Astrocyte (in vitro differentiated cells and primary cell): ENCODE results near the gene SRSF2. TPM values are rescaled to one million over a fixed set of nuclear protein-coding genes. Genes with fewer than 3 reads are reported as not detected.

Experiments
- DNase-seq: peaks from one replicate; pipeline ENCODE4 v3.0.0-alpha.2; 2010; ENCODE audit warnings: low read depth
- FAIRE-seq: peaks from 2 replicates; lab custom pipeline; 2011; peaks lifted over from hg19 to GRCh38; lab: Jason Lieb, UNC
- H2AFZ ChIP-seq: 2 replicates; pipeline ENCODE4 v1.6.0; 2012; ENCODE audit warnings: low read depth, low read length, inconsistent platforms
- H3K27ac ChIP-seq: 2 replicates; pipeline ENCODE4 v1.5.1; 2011; ENCODE audit warnings: low read depth, low read length, inconsistent platforms
- H3K27me3 ChIP-seq: 2 replicates; pipeline ENCODE4 v1.6.0; 2011; ENCODE audit warnings: low read length, inconsistent platforms; ENCODE audit not compliant: insufficient read depth
- H3K36me3 ChIP-seq: 2 replicates; pipeline ENCODE4 v1.5.1; 2011; ENCODE audit warnings: low read length, inconsistent platforms; ENCODE audit not compliant: insufficient read depth
- H3K4me1 ChIP-seq: 2 replicates; pipeline ENCODE4 v1.5.1; 2011; ENCODE audit warnings: low read length, inconsistent platforms; ENCODE audit not compliant: insufficient read depth
- H3K4me2 ChIP-seq: 2 replicates; pipeline ENCODE4 v1.6.0; 2012; ENCODE audit warnings: low read length, inconsistent platforms
- H3K4me3 ChIP-seq: 2 replicates; pipeline ENCODE4 v1.5.1; 2011; ENCODE audit warnings: low read depth, mild to moderate bottlenecking, low read length, inconsistent platforms; ENCODE audit not compliant: insufficient read depth
- H3K79me2 ChIP-seq: 2 replicates; pipeline ENCODE4 v1.6.0; 2012; ENCODE audit warnings: mild to moderate bottlenecking, low read length, inconsistent platforms; ENCODE audit not compliant: insufficient read depth
- H3K9ac ChIP-seq: 2 replicates; pipeline ENCODE4 v1.6.0; 2012; ENCODE audit warnings: mild to moderate bottlenecking, low read length, inconsistent platforms
- H3K9me3 ChIP-seq: 2 replicates; pipeline ENCODE4 v1.5.1; 2012; ENCODE audit warnings: low read depth, mild to moderate bottlenecking, low read length, inconsistent platforms; ENCODE audit not compliant: insufficient read depth
- H4K20me1 ChIP-seq: 2 replicates; pipeline ENCODE4 v1.6.0; 2012; ENCODE audit warnings: low read length, inconsistent platforms; ENCODE audit not compliant: insufficient read depth
- H3K27ac Mint-ChIP-seq: one replicate; pipeline ENCODE4 v1.8.0; 2021; ENCODE audit warnings: mild to moderate bottlenecking, mixed read lengths; ENCODE audit not compliant: unreplicated experiment
- H3K27me3 Mint-ChIP-seq: one replicate; pipeline ENCODE4 v1.8.0; 2021; ENCODE audit warnings: low read depth, mixed read lengths; ENCODE audit not compliant: unreplicated experiment
- H3K36me3 Mint-ChIP-seq: one replicate; pipeline ENCODE4 v1.8.0; 2021; ENCODE audit warnings: low read depth, mixed read lengths; ENCODE audit not compliant: unreplicated experiment
- H3K4me1 Mint-ChIP-seq: one replicate; pipeline ENCODE4 v1.8.0; 2021; ENCODE audit warnings: low read depth, mixed read lengths; ENCODE audit not compliant: unreplicated experiment
- H3K4me3 Mint-ChIP-seq: one replicate; pipeline ENCODE4 v1.8.0; 2021; ENCODE audit warnings: mild to moderate bottlenecking, moderate library complexity, mixed read lengths; ENCODE audit not compliant: unreplicated experiment
- H3K9me3 Mint-ChIP-seq: one replicate; pipeline ENCODE4 v1.8.0; 2021; ENCODE audit warnings: mild to moderate bottlenecking, mixed read lengths; ENCODE audit not compliant: unreplicated experiment
- CTCF ChIP-seq: IDR thresholded peaks from 2 replicates; pipeline ENCODE4 v1.5.1; 2011; ENCODE audit warnings: low read depth, mild to moderate bottlenecking, inconsistent platforms, low read length, moderate library complexity; ENCODE audit not compliant: insufficient read depth
- EZH2 ChIP-seq: IDR thresholded peaks from 2 replicates; pipeline ENCODE4 v1.6.1; 2012; ENCODE audit warnings: mild to moderate bottlenecking, low read length, inconsistent platforms; ENCODE audit not compliant: insufficient read depth
- total RNA-seq: library from RNA; stranded (reverse); gene quantifications from 2 replicates; pipeline ENCODE4 v1.2.1, GENCODE V29; 2021

SRSF2 gene
- total RNA-seq, 1 donor from 2014 or later, result 176 TPM

- H3K4me1 Mint-ChIP-seq, result peaks cover 2% of the 10 kb centered on the region
- TF ChIP-seq EZH2, result no peak
- TF ChIP-seq CTCF, result no peak
Measured at GRCh38 chr17:76758570-76758969, 21.4 kb upstream of the SRSF2 start.

GRCh38 chr17:76757256-76757655 is 20.1 kb upstream of the SRSF2 start:
- Histone ChIP-seq H4K20me1 (no peaks in the 10 kb centered on the region), H3K27me3 (no peaks in the 10 kb centered on the region), H3K4me1 (no peaks in the 10 kb centered on the region), H3K4me2 (no peak overlapping the region), H3K27ac (no peak overlapping the region), H3K36me3 (peaks cover 3% of the 10 kb centered on the region), H3K4me3 (no peak overlapping the region), H3K9ac (no peak overlapping the region), H2AFZ (no peak overlapping the region), H3K9me3 (no peaks in the 10 kb centered on the region), H3K79me2 (no peaks in the 10 kb centered on the region)
- Mint-ChIP-seq H3K4me1 (peaks cover 2% of the 10 kb centered on the region), H3K36me3 (peaks cover 15% of the 10 kb centered on the region), H3K4me3 (no peak overlapping the region), H3K27ac (no peak overlapping the region), H3K27me3 (no peaks in the 10 kb centered on the region), H3K9me3 (no peaks in the 10 kb centered on the region)
- TF ChIP-seq CTCF (no peak), EZH2 (no peak)
- peak; percentile 10 for DNase-seq
- no peak for FAIRE-seq

More at GRCh38 chr17:76758570-76758969, 21.4 kb upstream of the SRSF2 start:
- H3K36me3 Mint-ChIP-seq, result peaks cover 13% of the 10 kb centered on the region
- Histone ChIP-seq H3K4me2 (no peak overlapping the region), H3K9me3 (no peaks in the 10 kb centered on the region), H3K36me3 (peaks cover 3% of the 10 kb centered on the region), H3K4me1 (no peaks in the 10 kb centered on the region), H2AFZ (no peak overlapping the region), H3K9ac (no peak overlapping the region), H3K4me3 (no peak overlapping the region), H3K27ac (no peak overlapping the region), H3K27me3 (no peaks in the 10 kb centered on the region), H4K20me1 (no peaks in the 10 kb centered on the region), H3K79me2 (no peaks in the 10 kb centered on the region)
- H3K9me3 Mint-ChIP-seq, result no peaks in the 10 kb centered on the region
- H3K27me3 Mint-ChIP-seq, result no peaks in the 10 kb centered on the region
- FAIRE-seq, result no peak
- no peak overlapping the region for H3K4me3 Mint-ChIP-seq
- DNase-seq, result no peak
- no peak overlapping the region for H3K27ac Mint-ChIP-seq

GRCh38 chr17:76755285-76755684 is 18.2 kb upstream of the SRSF2 start:
- TF ChIP-seq CTCF (no peak), EZH2 (no peak)
- H4K20me1 ChIP-seq, result no peaks in the 10 kb centered on the region
- no peak overlapping the region for H3K9ac ChIP-seq
- no peak overlapping the region for H3K27ac ChIP-seq
- H3K9me3 ChIP-seq, result no peaks in the 10 kb centered on the region
- FAIRE-seq (no peak), DNase-seq (no peak)
- Mint-ChIP-seq H3K27ac (no peak overlapping the region), H3K4me1 (peaks cover 2% of the 10 kb centered on the region), H3K36me3 (peaks cover 13% of the 10 kb centered on the region), H3K9me3 (no peaks in the 10 kb centered on the region), H3K27me3 (no peaks in the 10 kb centered on the region), H3K4me3 (no peak overlapping the region)
- no peaks in the 10 kb centered on the region for H3K4me1 ChIP-seq
- no peak overlapping the region for H3K4me2 ChIP-seq
- H3K79me2 ChIP-seq, result no peaks in the 10 kb centered on the region
- H2AFZ ChIP-seq, result no peak overlapping the region
- peaks cover 3% of the 10 kb centered on the region for H3K36me3 ChIP-seq
- H3K4me3 ChIP-seq, result no peak overlapping the region
- H3K27me3 ChIP-seq, result no peaks in the 10 kb centered on the region
